Measurements from ENCODE around the gene OCEL1.

OCEL1 gene

GRCh38 chr19:17240826-17241399 lies 14.9 kb downstream of the OCEL1 start:
- no peak for DNase-seq

GRCh38 chr19:17242431-17243208 lies 16.6 kb downstream of the OCEL1 start:
- DNase-seq = no peak

- no peak for DNase-seq
Measured at GRCh38 chr19:17243211-17243829, 17.3 kb downstream of the OCEL1 start.

GRCh38 chr19:17243830-17244617 lies 18.0 kb downstream of the OCEL1 start:
- DNase-seq = no peak

- no peak for DNase-seq
Measured at GRCh38 chr19:17244618-17245534, 18.9 kb downstream of the OCEL1 start.

- no peak for DNase-seq
Measured at GRCh38 chr19:17245535-17245984, 19.5 kb downstream of the OCEL1 start, which contains the start of gene NR2F6. NR2F6 (minus strand) TSS chr19:17245919; CDS start chr19:17245220, 699 bp downstream.

GRCh38 chr19:17246681-17247425 lies 20.8 kb downstream of the OCEL1 start:
- no peak for DNase-seq

- DNase-seq = no peak
Measured at GRCh38 chr19:17248011-17248776, 22.2 kb downstream of the OCEL1 start.

- no peak for DNase-seq
Measured at GRCh38 chr19:17249887-17250548, 24.0 kb downstream of the OCEL1 start.

GRCh38 chr19:17254636-17255035 lies 28.6 kb downstream of the OCEL1 start:
- DNase-seq = no peak

- DNase-seq = no peak
Measured at GRCh38 chr19:17255150-17255621, 29.2 kb downstream of the OCEL1 start.

- DNase-seq = no peak
Measured at GRCh38 chr19:17256130-17256529, 30.1 kb downstream of the OCEL1 start.

- DNase-seq = no peak
Measured at GRCh38 chr19:17259118-17259780, 33.2 kb downstream of the OCEL1 start.

- DNase-seq = no peak
Measured at GRCh38 chr19:17259934-17260333, 33.9 kb downstream of the OCEL1 start.

- peak; percentile 88 for DNase-seq
Measured at GRCh38 chr19:17260842-17261325, 34.9 kb downstream of the OCEL1 start.

- no peak for DNase-seq
Measured at GRCh38 chr19:17262557-17262956, 36.5 kb downstream of the OCEL1 start.

GRCh38 chr19:17263712-17264640 lies 38.0 kb downstream of the OCEL1 start:
- no peak for DNase-seq

- DNase-seq = no peak
Measured at GRCh38 chr19:17264641-17264979, 38.6 kb downstream of the OCEL1 start, which contains the start of gene USHBP1. USHBP1 (minus strand) TSS chr19:17264745; CDS start chr19:17264299, 446 bp downstream.
